ENCODE data around the gene ZHX3. TPM values are rescaled to one million over a fixed set of nuclear protein-coding genes. Genes with fewer than 3 reads are reported as not detected.

ZHX3 gene
- total and polyA plus RNA-seq, 2 of the 13 experiments (the other 11 are each of a cell fraction or from before 2014, with no cell fraction given): 8.4 to 11.7 TPM

- TF ChIP-seq CEBPZ (IDR thresholded peaks at IDR 0.05; ENCODE audit: low read length): no peak
- no peak; the same call in 1 of the 2 replicates for TF ChIP-seq ZFY (CRISPR knock-in tag; IDR thresholded peaks at IDR 0.05)
- peak; percentile 84; the same call in 1 of the 2 replicates for TF ChIP-seq ZZZ3 (CRISPR knock-in tag; IDR thresholded peaks at IDR 0.05; ENCODE audit: borderline replicate concordance)
- TF ChIP-seq, protein P1, sequence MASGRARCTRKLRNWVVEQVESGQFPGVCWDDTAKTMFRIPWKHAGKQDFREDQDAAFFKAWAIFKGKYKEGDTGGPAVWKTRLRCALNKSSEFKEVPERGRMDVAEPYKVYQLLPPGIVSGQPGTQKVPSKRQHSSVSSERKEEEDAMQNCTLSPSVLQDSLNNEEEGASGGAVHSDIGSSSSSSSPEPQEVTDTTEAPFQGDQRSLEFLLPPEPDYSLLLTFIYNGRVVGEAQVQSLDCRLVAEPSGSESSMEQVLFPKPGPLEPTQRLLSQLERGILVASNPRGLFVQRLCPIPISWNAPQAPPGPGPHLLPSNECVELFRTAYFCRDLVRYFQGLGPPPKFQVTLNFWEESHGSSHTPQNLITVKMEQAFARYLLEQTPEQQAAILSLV (CRISPR knock-in tag; IDR thresholded peaks at IDR 0.05; ENCODE audit: borderline replicate concordance): no peak
- no peak for TF ChIP-seq ZKSCAN5 (CRISPR knock-in tag; IDR thresholded peaks at IDR 0.05)
- no peak for TF ChIP-seq ZNF704 (CRISPR knock-in tag; IDR thresholded peaks at IDR 0.05; ENCODE audit: borderline replicate concordance)
- TF ChIP-seq, protein P2, sequence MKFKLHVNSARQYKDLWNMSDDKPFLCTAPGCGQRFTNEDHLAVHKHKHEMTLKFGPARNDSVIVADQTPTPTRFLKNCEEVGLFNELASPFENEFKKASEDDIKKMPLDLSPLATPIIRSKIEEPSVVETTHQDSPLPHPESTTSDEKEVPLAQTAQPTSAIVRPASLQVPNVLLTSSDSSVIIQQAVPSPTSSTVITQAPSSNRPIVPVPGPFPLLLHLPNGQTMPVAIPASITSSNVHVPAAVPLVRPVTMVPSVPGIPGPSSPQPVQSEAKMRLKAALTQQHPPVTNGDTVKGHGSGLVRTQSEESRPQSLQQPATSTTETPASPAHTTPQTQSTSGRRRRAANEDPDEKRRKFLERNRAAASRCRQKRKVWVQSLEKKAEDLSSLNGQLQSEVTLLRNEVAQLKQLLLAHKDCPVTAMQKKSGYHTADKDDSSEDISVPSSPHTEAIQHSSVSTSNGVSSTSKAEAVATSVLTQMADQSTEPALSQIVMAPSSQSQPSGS (CRISPR knock-in tag; IDR thresholded peaks at IDR 0.05): no peak
- TF ChIP-seq ZNF720 (CRISPR knock-in tag; IDR thresholded peaks at IDR 0.05): 0 out of 2 replicates have a peak, but pooled peaks have one; percentile 59
- peak; percentile 28; the same call in 1 of the 2 replicates for TF ChIP-seq WIZ (CRISPR knock-in tag; IDR thresholded peaks at IDR 0.05)
- TF ChIP-seq, protein P3, sequence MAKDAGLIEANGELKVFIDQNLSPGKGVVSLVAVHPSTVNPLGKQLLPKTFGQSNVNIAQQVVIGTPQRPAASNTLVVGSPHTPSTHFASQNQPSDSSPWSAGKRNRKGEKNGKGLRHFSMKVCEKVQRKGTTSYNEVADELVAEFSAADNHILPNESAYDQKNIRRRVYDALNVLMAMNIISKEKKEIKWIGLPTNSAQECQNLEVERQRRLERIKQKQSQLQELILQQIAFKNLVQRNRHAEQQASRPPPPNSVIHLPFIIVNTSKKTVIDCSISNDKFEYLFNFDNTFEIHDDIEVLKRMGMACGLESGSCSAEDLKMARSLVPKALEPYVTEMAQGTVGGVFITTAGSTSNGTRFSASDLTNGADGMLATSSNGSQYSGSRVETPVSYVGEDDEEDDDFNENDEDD (CRISPR knock-in tag; IDR thresholded peaks at IDR 0.05; ENCODE audit: borderline replicate concordance): peak; percentile 68
- peak; percentile 71; the same call in 1 of the 2 replicates for TF ChIP-seq ZNF124 (CRISPR knock-in tag; IDR thresholded peaks at IDR 0.05)
- TF ChIP-seq TCF7 (IDR thresholded peaks at IDR 0.05; ENCODE audit: low read depth): no peak; the same call in 1 of the 2 replicates
- 0 out of 2 replicates have a peak, but pooled peaks have one; percentile 60 for TF ChIP-seq ZNF251 (CRISPR knock-in tag; IDR thresholded peaks at IDR 0.05)
- TF ChIP-seq NR2F1 (CRISPR knock-in tag; IDR thresholded peaks at IDR 0.05): no peak
- peak; percentile 79; the same call in 1 of the 2 replicates for TF ChIP-seq ZNF232 (CRISPR knock-in tag; IDR thresholded peaks at IDR 0.05; ENCODE audit: borderline replicate concordance)
- peak; percentile 77 for TF ChIP-seq SALL1 (CRISPR knock-in tag; IDR thresholded peaks at IDR 0.05)
- 0 out of 2 replicates have a peak, but pooled peaks have one; percentile 82 for TF ChIP-seq KLF13 (CRISPR knock-in tag; IDR thresholded peaks at IDR 0.05)
- peak; percentile 70; the same call in 1 of the 2 replicates for TF ChIP-seq GATA4 (IDR thresholded peaks at IDR 0.05; ENCODE audit: borderline replicate concordance, low read depth)
- TF ChIP-seq NFYB (CRISPR knock-in tag; IDR thresholded peaks at IDR 0.05): 0 out of 2 replicates have a peak, but pooled peaks have one; percentile 9
- TF ChIP-seq HOXA5 (CRISPR knock-in tag; IDR thresholded peaks at IDR 0.05): peak; percentile 77
- 0 out of 2 replicates have a peak, but pooled peaks have one; percentile 30 for TF ChIP-seq RELA (CRISPR knock-in tag; IDR thresholded peaks at IDR 0.05)
- TF ChIP-seq SP4 (CRISPR knock-in tag; IDR thresholded peaks at IDR 0.05): peak; percentile 94
Observed at GRCh38 chr20:41317546-41318270, at the start of gene ZHX3 (continued).
